GM19035 (cell line): Measurements from ENCODE around the gene KLF13.

Experiments used
- ATAC-seq: cut with Tn5 transposase; IDR thresholded peaks from one replicate; pipeline ENCODE4 v1.9.1; 2021; ENCODE audit not compliant: unreplicated experiment

KLF13 gene

DNA sequence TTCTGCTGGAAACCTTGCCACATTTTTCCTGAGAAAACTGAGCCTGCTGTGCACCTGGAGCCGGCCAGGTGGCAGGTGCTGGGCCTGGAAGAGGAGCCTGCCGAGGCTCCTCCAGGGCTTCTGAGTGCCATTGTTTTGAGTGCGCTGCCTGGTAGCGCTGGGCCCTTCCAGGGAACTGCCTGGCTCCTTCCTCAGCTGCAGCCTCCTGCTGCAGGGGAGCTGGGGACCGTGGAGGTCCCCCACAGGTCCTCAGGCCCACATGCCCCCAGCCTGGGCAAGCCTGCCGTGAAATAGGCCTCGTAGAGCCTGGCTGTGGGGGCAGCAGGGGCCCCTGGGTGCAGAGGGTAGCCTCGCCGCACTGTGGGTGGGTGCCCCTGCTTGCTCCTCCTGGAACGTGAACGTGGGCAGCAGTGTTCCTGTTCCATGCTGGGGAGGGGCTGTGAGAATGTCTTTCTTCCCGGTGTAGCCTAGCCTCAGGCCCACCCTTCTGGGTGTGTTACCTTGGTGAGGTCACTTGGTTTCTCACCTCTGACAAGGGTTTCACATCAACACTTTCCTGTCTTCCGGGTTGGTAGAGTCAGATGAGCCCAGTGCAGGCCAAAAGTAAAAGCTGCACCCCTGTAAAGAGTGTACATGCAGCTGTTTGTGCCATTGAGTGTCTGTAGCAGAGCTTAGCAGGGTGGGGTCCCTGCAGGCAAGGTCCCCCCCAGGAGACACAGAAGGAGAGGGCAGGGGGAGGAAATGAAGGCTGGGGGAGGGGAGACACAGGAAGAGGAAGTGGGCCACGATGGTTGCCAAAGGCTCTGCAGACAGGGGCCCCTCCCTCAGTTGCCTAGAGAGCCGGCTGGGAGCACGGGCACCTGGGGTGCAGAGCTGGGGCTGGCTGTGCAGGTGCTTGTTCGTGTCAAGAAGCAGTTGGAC, 34.5 kb downstream of the KLF13 start:
- ATAC-seq, result peak; percentile 59

- ATAC-seq, result no peak
These were observed 35.3 kb downstream of the KLF13 start for GRCh38 chr15:31361764-31362515.

- no peak for ATAC-seq
These were observed 36.3 kb downstream of the KLF13 start for GRCh38 chr15:31362886-31363285.

GRCh38 chr15:31364301-31365031, 37.8 kb downstream of the KLF13 start:
- ATAC-seq, result no peak

DNA sequence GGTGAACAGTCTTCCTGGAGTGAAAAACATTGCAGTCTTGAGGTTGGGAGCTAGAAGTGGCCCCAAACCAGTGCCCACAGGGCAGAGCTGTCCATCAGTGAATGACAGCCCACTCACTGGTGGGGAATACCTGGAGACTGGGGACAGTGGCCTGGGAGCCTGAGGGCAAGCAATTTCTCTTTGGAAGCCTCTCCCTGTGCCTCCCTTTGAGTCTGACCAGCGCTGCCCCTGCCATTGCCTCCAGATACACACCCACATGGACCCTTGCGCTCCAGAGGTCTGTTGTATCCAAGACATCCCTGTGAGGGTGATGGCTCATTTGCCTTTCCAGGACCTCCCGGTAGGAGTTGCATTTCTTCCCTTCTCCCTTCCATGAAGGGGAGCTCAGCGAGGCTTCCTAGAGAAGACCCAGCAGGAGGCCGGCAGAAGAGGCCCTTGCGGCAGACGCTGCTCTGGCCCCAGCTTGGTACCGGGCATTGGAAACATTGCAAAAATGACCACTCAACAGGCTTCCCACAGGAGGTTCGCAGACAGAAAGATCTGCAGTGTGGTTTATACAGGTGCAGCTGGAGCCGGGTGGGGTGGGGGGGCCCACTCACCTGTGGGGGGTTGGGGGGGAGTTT, 38.5 kb downstream of the KLF13 start:
- no peak for ATAC-seq

GRCh38 chr15:31365655-31366127, 39.1 kb downstream of the KLF13 start:
- ATAC-seq, result peak; percentile 53

- ATAC-seq, result no peak
These were observed 39.6 kb downstream of the KLF13 start for GRCh38 chr15:31366169-31366734.

GRCh38 chr15:31367021-31367729, 40.5 kb downstream of the KLF13 start:
- no peak for ATAC-seq

GRCh38 chr15:31367730-31368344, 41.2 kb downstream of the KLF13 start:
- ATAC-seq, result peak; percentile 57

- ATAC-seq, result no peak
These were observed 43.1 kb downstream of the KLF13 start for GRCh38 chr15:31369727-31370126.

GRCh38 chr15:31371520-31372240, 45.0 kb downstream of the KLF13 start:
- ATAC-seq, result no peak

- no peak for ATAC-seq
These were observed 46.0 kb downstream of the KLF13 start for GRCh38 chr15:31372635-31373091.

DNA sequence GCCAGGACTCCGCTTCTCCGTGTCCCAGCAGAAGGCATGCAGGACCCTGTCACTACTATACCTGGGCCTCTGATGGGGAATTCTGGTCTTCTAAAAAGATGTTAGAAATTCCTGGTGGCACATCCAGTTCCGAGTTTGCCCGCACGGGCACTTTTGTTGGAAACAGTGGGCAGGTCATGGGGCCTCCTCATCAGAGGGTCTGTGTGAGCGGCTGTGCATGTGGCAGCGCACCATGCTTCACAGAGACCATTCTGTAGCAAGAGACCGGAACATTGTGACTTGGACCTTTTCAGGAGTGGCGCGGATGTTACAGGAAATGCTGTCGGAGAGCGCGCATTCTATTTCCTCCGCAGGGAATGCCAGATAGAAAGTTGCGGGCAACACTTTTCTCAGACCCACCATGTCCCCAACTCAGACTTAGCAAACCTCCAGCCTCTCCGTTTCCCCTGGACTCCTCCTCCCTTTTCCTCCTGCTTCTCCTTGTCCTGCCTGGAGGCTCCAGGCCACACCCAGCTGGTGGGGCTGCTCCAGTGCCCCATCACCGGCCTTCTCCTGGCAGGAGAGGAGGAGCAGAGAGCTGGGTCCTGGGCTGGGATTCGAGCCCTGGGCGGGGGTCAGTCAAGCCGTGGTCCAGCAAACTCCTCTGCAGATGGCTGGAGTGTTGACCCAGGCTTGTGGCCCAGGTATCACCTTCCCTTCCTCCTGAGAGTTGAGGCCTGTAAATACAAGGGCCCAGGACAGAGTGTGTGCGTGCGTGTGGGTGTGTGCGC, 46.6 kb downstream of the KLF13 start:
- no peak for ATAC-seq

DNA sequence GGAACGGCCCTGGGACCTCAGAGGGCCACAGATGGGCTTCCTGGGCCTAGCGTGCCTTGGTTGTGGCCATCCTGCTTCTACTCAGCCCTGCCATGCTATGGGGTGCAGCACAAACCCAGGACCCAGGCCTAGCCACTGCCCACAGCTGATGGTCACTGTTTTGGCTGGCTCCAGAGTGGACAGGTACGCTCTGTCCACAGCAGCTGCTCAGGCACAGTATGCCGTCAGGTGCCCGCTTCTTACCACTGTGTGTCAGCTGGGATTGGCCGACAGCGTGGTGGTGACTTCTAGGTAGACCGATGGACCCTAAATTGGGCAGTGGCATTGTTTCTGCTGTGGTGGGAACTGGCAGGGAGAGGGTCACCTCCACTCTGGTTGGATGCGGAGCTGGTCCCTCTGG, 47.3 kb downstream of the KLF13 start:
- no peak for ATAC-seq

GRCh38 chr15:31374489-31374888, 47.9 kb downstream of the KLF13 start:
- ATAC-seq, result no peak

DNA sequence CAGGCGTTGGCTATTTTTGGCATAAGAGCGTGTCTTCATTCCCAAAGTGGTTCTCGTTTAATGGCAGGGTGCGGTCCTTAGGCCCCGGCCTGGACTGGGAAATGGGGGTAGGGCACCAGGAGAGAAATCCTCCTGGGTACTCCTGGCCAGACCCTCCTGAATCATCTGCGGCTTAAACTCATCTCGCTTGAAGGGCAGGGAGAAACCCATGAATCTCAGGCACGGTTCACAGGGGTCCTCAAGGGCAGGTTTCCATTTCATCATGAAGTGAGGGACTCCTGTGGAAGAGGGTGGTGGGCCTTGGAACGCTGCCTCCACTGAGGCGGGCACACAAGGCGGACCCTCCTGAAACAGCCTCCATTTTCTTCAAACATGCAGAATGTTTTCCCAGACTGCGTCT, 48.4 kb downstream of the KLF13 start:
- no peak for ATAC-seq

GRCh38 chr15:31375772-31376171, 49.1 kb downstream of the KLF13 start:
- no peak for ATAC-seq

- no peak for ATAC-seq
These were observed 49.9 kb downstream of the KLF13 start for GRCh38 chr15:31376511-31376910.
